ACHN (cell line): ENCODE measurements around the gene CRB2.
A peak's percentile ranks its signal among the peaks of the same experiment; 100 is the strongest.

ENCODE experiments used
- DNase-seq: peaks from one replicate; pipeline ENCODE4 v3.0.0-alpha.2; 2015
- in situ Hi-C: cut with HindIII; loops from 2 replicates; pipeline ENCODE4 v1.10.0; 2017; ENCODE audit warnings: low sequenced_read_pairs, low pct_ligation_motif_present, low pct_unique_long_range_greater_than_20kb

The CRB2 gene

GRCh38 chr9:123359546-123359945, 3.5 kb downstream of the CRB2 start:
- DNase-seq, result no peak
- in situ Hi-C loops, result no loop called here

GRCh38 chr9:123360161-123361085, 4.4 kb downstream of the CRB2 start:
- DNase-seq, result no peak
- in situ Hi-C loops, result no loop called here

GRCh38 chr9:123361086-123361730, 5.2 kb downstream of the CRB2 start:
- no peak for DNase-seq
- in situ Hi-C loops, result no loop called here

- in situ Hi-C loops, result no loop called here
- DNase-seq, result no peak
These were observed 5.9 kb downstream of the CRB2 start for GRCh38 chr9:123361731-123362510.

GRCh38 chr9:123362856-123363255, 6.9 kb downstream of the CRB2 start:
- in situ Hi-C loops, result no loop called here
- DNase-seq, result no peak

GRCh38 chr9:123364241-123364824, 8.3 kb downstream of the CRB2 start:
- peak; percentile 37 for DNase-seq
- in situ Hi-C loops, result no loop called here

- in situ Hi-C loops, result no loop called here
These were observed 9.4 kb downstream of the CRB2 start for GRCh38 chr9:123365287-123365880.

GRCh38 chr9:123365881-123366528, 10.0 kb downstream of the CRB2 start:
- in situ Hi-C loops, result no loop called here
- no peak for DNase-seq

More at GRCh38 chr9:123365287-123365880, 9.4 kb downstream of the CRB2 start:
- DNase-seq, result peak; percentile 18

- DNase-seq, result peak; percentile 8
- in situ Hi-C loops, result no loop called here
These were observed 12.0 kb downstream of the CRB2 start for GRCh38 chr9:123368023-123368422.

GRCh38 chr9:123368536-123369153, 12.6 kb downstream of the CRB2 start:
- in situ Hi-C loops, result no loop called here
- no peak for DNase-seq

GRCh38 chr9:123369296-123369695, 13.3 kb downstream of the CRB2 start:
- no peak for DNase-seq
- in situ Hi-C loops, result no loop called here

GRCh38 chr9:123370108-123370507, 14.1 kb downstream of the CRB2 start:
- in situ Hi-C loops, result no loop called here
- no peak for DNase-seq

- DNase-seq, result no peak
- in situ Hi-C loops, result no loop called here
These were observed 14.7 kb downstream of the CRB2 start for GRCh38 chr9:123370526-123371227.

GRCh38 chr9:123371228-123371584, 15.2 kb downstream of the CRB2 start:
- in situ Hi-C loops, result no loop called here
- DNase-seq, result no peak

- in situ Hi-C loops, result no loop called here
- DNase-seq, result no peak
These were observed 16.0 kb downstream of the CRB2 start for GRCh38 chr9:123371805-123372590.

GRCh38 chr9:123372766-123373446, 16.9 kb downstream of the CRB2 start:
- no peak for DNase-seq
- in situ Hi-C loops, result no loop called here
